DMS53 treated with DMSO at 0.1 percent for 48 hours (cell line): Measurements from ENCODE around the gene ANTXRL.
"Not testable (repeated sequence)": the region's sequence is repeated elsewhere in the genome, so short reads cannot be mapped to it uniquely, and the experiment has no call there.

Experiments
- DNase-seq: peaks from one replicate; lab custom pipeline; 2025; ENCODE audit not compliant: unreplicated experiment; lab: John Stamatoyannopoulos, UW

ANTXRL gene

GRCh38 chr10:46254007-46254383 lies 32.8 kb upstream of the ANTXRL start:
- DNase-seq = no peak

GRCh38 chr10:46254467-46254866 lies 32.3 kb upstream of the ANTXRL start:
- DNase-seq = no peak

- DNase-seq = not testable (repeated sequence)
Observed at GRCh38 chr10:46255210-46255609, 31.6 kb upstream of the ANTXRL start.

- DNase-seq = peak; percentile 45
Observed at GRCh38 chr10:46255801-46256747, 30.7 kb upstream of the ANTXRL start.

GRCh38 chr10:46257099-46257498 lies 29.7 kb upstream of the ANTXRL start:
- no peak for DNase-seq

GRCh38 chr10:46262906-46263560 lies 23.8 kb upstream of the ANTXRL start:
- DNase-seq = not testable (repeated sequence)

- DNase-seq = no peak
Observed at GRCh38 chr10:46263831-46264268, 22.9 kb upstream of the ANTXRL start.

GRCh38 chr10:46264336-46264735 lies 22.5 kb upstream of the ANTXRL start:
- DNase-seq = no peak

- no peak for DNase-seq
Observed at GRCh38 chr10:46264737-46265368, 21.9 kb upstream of the ANTXRL start.

- DNase-seq = not testable (repeated sequence)
Observed at GRCh38 chr10:46265566-46266305, 21.1 kb upstream of the ANTXRL start.

- DNase-seq = no peak
Observed at GRCh38 chr10:46266306-46266985, 20.4 kb upstream of the ANTXRL start.

GRCh38 chr10:46267132-46267985 lies 19.4 kb upstream of the ANTXRL start:
- DNase-seq = no peak

GRCh38 chr10:46268076-46268881 lies 18.5 kb upstream of the ANTXRL start:
- DNase-seq = no peak

- not testable (repeated sequence) for DNase-seq
Observed at GRCh38 chr10:46269554-46270053, 17.2 kb upstream of the ANTXRL start.

- no peak for DNase-seq
Observed at GRCh38 chr10:46270086-46270811, 16.5 kb upstream of the ANTXRL start.

- not testable (repeated sequence) for DNase-seq
Observed at GRCh38 chr10:46270963-46271530, 15.8 kb upstream of the ANTXRL start.

- DNase-seq = not testable (repeated sequence)
Observed at GRCh38 chr10:46271795-46272499, 14.8 kb upstream of the ANTXRL start.
